GM10266 (cell line): ENCODE data around the gene GGTLC2.

Source experiments
- DNase-seq: peaks from one replicate; pipeline ENCODE4 v3.0.0; 2012; ENCODE audit errors: extremely low spot score
- TF ChIP-seq, protein P1 (sequence below): IDR thresholded peaks from 2 replicates; pipeline ENCODE4 v1.5.1; 2012; ENCODE audit warnings: mild to moderate bottlenecking, low read depth; ENCODE audit not compliant: control insufficient read depth, insufficient read depth; ENCODE audit errors: missing control alignments

Gene GGTLC2

GRCh38 chr22:22655452-22656290, 11.3 kb downstream of the GGTLC2 start:
- TF ChIP-seq, protein P1, sequence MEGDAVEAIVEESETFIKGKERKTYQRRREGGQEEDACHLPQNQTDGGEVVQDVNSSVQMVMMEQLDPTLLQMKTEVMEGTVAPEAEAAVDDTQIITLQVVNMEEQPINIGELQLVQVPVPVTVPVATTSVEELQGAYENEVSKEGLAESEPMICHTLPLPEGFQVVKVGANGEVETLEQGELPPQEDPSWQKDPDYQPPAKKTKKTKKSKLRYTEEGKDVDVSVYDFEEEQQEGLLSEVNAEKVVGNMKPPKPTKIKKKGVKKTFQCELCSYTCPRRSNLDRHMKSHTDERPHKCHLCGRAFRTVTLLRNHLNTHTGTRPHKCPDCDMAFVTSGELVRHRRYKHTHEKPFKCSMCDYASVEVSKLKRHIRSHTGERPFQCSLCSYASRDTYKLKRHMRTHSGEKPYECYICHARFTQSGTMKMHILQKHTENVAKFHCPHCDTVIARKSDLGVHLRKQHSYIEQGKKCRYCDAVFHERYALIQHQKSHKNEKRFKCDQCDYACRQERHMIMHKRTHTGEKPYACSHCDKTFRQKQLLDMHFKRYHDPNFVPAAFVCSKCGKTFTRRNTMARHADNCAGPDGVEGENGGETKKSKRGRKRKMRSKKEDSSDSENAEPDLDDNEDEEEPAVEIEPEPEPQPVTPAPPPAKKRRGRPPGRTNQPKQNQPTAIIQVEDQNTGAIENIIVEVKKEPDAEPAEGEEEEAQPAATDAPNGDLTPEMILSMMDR = no peak
- no peak for DNase-seq

DNA sequence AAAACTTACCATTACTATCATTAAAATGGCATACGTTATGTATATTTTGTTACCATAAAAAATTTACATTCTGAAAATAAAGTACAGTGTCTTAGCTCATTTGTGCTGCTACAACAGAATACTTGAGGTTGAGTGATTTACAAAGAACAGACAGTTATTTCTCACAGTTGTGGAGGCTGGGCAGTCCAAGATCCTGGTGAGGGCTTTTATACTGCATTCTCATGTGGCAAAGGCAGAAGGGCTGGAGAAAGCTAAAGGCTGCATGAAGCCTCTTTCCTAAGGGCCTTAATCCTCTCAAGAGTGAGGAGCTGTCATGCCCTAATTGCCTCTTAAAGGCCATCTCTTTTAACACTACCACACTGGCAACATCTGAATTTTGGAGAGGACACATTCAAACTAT, 13.3 kb downstream of the GGTLC2 start:
- DNase-seq = no peak
- TF ChIP-seq, protein P1 = no peak

GRCh38 chr22:22661275-22661674, 16.9 kb downstream of the GGTLC2 start:
- DNase-seq = no peak
- TF ChIP-seq, protein P1 = no peak

DNA sequence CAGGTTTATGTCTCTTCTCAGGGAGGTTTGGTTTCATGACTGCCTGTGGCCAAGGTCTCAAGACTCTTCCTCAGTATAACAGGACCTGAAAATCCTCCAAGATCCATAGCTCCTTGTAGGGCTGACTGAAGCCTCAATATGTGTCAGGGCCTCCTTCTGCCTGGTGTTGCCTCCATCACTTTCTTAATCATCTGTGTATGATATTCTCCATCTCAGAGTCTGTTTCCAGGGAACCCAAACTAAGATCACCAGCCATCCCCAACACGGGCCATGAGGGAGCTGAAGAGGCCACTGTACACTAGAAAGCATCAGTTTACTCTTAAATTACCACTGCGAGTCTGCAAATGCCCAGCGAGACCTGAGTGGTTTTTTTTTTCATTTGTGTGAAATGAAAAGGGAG, 17.7 kb downstream of the GGTLC2 start:
- TF ChIP-seq, protein P1 = no peak

DNA sequence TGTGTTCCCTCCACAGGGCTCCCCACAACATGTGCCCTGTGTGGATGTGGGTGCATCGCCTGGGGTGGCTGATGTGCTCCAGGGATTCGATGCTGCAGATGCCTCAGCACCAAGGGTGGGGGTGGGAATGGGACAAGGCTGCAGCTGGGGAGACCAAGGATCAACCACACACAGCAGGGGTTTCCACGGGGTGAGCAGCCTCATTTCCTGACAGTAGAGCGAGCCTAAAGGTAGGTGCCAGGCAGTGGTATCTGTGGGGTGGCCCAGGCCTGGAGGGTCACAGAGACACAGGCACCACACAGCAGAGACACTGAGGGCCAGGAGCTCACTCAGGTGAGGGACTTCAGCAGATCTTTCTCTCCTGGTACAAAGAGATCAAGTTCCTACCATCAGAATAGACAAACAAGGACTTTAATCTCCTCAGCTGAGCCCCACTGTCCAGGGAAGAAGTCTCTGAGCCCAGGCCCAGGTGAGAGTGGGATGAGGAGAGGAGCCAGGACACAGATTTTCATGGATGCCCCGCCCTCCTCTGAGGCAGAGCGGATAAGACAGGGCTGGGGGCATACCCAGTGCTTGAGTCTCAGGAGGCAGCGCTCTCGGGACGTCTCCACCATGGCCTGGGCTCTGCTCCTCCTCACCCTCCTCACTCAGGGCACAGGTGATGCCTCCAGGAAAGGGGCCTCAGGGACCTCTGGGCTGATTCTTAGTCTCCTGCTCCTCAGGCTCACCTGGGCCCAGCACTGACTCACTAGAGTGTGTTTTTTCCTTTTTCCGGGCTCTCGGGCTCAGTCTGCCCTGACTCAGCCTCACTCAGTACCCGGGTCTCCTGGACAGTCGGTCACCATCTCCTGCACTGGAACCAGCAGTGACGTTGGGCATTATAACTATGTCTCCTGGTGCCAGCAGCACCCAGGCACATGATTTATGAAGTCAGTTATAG, 19.7 kb downstream of the GGTLC2 start:
- no peak for DNase-seq
- TF ChIP-seq, protein P1 = no peak

More for the DNA sequence above, 17.7 kb downstream of the GGTLC2 start:
- no peak for DNase-seq

DNA sequence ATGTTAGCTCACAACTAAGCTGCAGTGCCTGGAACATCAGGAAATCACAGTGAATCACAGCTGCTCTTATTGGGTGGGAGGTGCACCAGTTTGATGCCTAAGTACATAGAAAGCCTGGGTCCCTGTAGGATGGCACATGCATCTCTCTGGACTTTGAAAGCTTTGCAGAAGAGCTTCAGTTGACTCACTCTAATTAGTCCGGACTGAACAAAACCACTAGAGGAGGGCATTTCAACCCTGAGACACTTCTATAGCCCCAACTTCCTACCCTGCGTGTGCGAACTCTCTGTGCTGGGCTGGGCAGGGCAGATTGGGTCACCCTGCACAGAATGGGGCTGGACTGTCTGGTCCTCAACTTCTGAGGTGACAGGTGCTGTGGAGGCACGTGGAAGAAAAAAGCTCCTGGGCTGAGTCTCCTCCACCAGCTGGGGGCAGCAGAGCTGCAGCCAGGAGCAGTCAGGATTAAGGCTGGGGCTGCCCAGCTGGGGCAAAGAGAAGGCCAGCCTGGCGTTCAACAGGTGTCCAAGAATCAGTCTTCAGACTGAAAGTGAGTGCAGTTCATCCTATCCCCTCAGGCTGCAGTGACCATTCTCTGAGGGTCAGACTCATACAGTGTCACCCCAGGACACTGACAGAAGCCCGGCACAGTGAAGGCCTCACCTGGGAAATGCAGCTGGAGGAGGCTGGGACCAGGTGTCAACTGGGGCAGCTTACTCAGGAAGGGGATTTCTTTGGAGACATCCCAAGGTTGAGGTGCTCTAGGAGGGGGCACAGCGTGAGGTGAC, 22.1 kb downstream of the GGTLC2 start:
- TF ChIP-seq, protein P1 = peak; percentile 71
- peak; percentile 32 for DNase-seq
